GM23338 (cell line): ENCODE measurements around the gene SIGLEC15.

Experiments
- CTCF ChIP-seq, 2 experiments: fragments of 200-600 bp in 1 of 2; sonication (generic) in 1 of 2; conservative IDR thresholded peaks; 2 replicates each; pipeline versions ENCODE4 v1.5.1 to v1.6.1; 2016 to 2017; ENCODE audit warnings: antibody characterized with exemption in 2 of 2, low read depth in 2 of 2, mild to moderate bottlenecking in 2 of 2, moderate library complexity in 1 of 2
- EZH2phosphoT487 ChIP-seq: fragments of 200-600 bp; sonication (generic); IDR thresholded peaks from one replicate; pipeline ENCODE4 v1.8.1; 2018; ENCODE audit warnings: antibody characterized with exemption; ENCODE audit not compliant: unreplicated experiment

GRCh38 chr18:45864081-45864480, 38.6 kb downstream of the SIGLEC15 start:
- TF ChIP-seq EZH2phosphoT487 (no peak), CTCF (conservative IDR thresholded peaks at IDR 0.05; ENCODE audit: low read depth in 2 of 2) (no peak)
